IMR-90 (cell line): ENCODE measurements around the gene CKAP2L. TPM values are rescaled to one million over a fixed set of nuclear protein-coding genes. Genes with fewer than 3 reads are reported as not detected.

Source experiments
- BHLHE40 ChIP-seq: fragments of 150-350 bp; IDR thresholded peaks from 2 replicates; pipeline ENCODE4 v1.6.1; 2016; ENCODE audit warnings: mild to moderate bottlenecking, low read depth, low read length
- CEBPB ChIP-seq: IDR thresholded peaks from 2 replicates; pipeline ENCODE4 v1.6.1; 2012; ENCODE audit warnings: low read depth, low read length, improper control_type of control experiment
- CHD1 ChIP-seq: IDR thresholded peaks from 2 replicates; pipeline ENCODE4 v1.6.1; 2012; ENCODE audit warnings: low read depth, low read length, improper control_type of control experiment
- FOS ChIP-seq: fragments of 150-350 bp; IDR thresholded peaks from 2 replicates; pipeline ENCODE4 v1.6.1; 2016; ENCODE audit warnings: low read depth, low read length
- MAZ ChIP-seq: IDR thresholded peaks from 2 replicates; pipeline ENCODE4 v1.6.1; 2012; ENCODE audit warnings: low read depth, mild to moderate bottlenecking, low read length, improper control_type of control experiment, moderate library complexity, borderline replicate concordance
- RFX5 ChIP-seq: IDR thresholded peaks from 2 replicates; pipeline ENCODE4 v1.8.0; 2012; ENCODE audit warnings: low read depth, mild to moderate bottlenecking, low read length, moderate library complexity
- polyA plus RNA-seq, 3 experiments: library from polyadenylated mRNA; depleted of rRNA; stranded (reverse); fragments of >200 nt; gene quantifications; 2 replicates each; pipeline ENCODE4 v1.2.3, GENCODE V29; 2012; ENCODE audit warnings: low replicate concordance in 1 of 3
- total RNA-seq: library from RNA; depleted of rRNA; stranded (reverse); fragments of >200 nt; gene quantifications from 2 replicates; pipeline ENCODE4 v1.2.3, GENCODE V29; 2012

CKAP2L gene
- total and polyA plus RNA-seq, 2 of the 4 experiments (the other 2 are of a cell fraction) = 6.4 to 9.9 TPM

DNA sequence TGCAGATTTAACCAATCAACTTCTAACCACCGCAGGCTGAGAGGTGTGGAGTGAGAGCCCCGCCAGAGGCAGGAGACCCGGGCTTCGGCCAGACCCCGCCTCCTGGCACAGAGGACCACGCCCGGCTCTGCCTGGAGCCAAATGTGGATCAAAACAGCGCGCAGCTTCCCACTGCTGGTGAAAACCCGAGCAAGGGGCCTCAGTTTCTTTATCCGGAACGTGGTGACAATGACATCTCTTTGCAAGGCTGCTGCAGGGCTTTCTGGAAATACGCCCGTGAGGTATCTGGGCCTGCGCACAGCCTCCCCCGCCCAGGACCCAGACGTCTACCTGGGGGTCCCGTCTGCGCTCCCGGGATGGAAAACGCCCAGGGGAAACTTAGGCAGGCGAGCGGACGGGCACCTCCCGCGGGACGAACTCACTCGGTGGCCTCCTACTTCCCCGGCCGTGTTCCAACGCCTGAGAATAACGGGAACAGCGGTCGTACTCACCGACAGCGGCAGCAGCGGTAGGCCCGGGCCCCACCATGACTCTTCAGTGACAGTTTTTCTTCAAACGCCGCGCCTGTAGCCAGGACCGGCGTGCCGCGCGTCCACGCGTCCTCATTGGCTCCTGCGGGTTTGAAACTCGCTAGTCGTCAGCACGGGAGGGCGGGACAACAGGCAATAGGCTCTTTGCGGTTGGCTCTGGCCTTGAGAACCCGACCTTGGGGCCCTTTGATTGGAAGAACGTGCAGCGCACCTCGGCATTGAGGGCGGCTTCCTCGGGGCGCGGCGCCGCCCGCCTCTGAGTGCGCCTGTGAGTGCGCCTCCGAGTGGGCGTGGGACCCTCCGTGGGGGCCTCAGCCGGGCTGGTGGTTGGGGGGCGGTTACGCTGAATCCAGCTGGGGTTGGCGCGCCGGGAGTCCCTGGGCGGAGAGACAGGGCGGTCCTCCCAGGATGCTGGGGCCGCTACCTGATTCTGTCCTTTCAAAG, at the start of gene CKAP2L (continued):
- TF ChIP-seq FOS (peak; percentile 19; the same call in 1 of the 2 replicates), BHLHE40 (peak; percentile 57; the same call in 1 of the 2 replicates), RFX5 (no peak), CHD1 (0 out of 2 replicates have a peak, but pooled peaks have one; percentile 33), CEBPB (no peak), MAZ (peak; percentile 63; the same call in 1 of the 2 replicates)
